Measurements from ENCODE around the gene FAF1. TPM values are rescaled to one million over a fixed set of nuclear protein-coding genes. Genes with fewer than 3 reads are reported as not detected.

FAF1 gene
- total and polyA plus RNA-seq, 9 of the 15 experiments (the other 6 are each of a cell fraction or from before 2014, with no cell fraction given) = 48.7 to 225 (median 118) TPM

- TF ChIP-seq ATF1 (CRISPR knock-in tag; IDR thresholded peaks at IDR 0.05) (no peak), ATF1 (tag; IDR thresholded peaks at IDR 0.05) (0 out of 2 replicates have a peak, but pooled peaks have one; percentile 8), HES1 (IDR thresholded peaks at IDR 0.05; ENCODE audit: low read depth) (0 out of 2 replicates have a peak, but pooled peaks have one; percentile 16), RBM15 (IDR thresholded peaks at IDR 0.05; ENCODE audit: insufficient read depth, low read length) (no peak), RAD51 (IDR thresholded peaks at IDR 0.05; ENCODE audit: borderline replicate concordance, low read depth) (no peak), STAG1 (CRISPR knock-in tag; IDR thresholded peaks at IDR 0.05; ENCODE audit: borderline replicate concordance) (no peak), MEF2D (tag; conservative IDR thresholded peaks at IDR 0.05; ENCODE audit: low read depth) (no peak), KLF10 (CRISPR knock-in tag; IDR thresholded peaks at IDR 0.05) (no peak), GATAD2B (IDR thresholded peaks at IDR 0.05; ENCODE audit: borderline replicate concordance) (peak; percentile 77; the same call in 1 of the 2 replicates), HIVEP1 (CRISPR knock-in tag; IDR thresholded peaks at IDR 0.05) (no peak), NFIX (CRISPR knock-in tag; IDR thresholded peaks at IDR 0.05; ENCODE audit: low read depth) (no peak), LARP7 (IDR thresholded peaks at IDR 0.05) (no peak), ILF3 (IDR thresholded peaks at IDR 0.05; ENCODE audit: borderline replicate concordance) (no peak), OTX1 (CRISPR knock-in tag; IDR thresholded peaks at IDR 0.05) (no peak), STAT5B (CRISPR knock-in tag; IDR thresholded peaks at IDR 0.05) (no peak), KAT8 (IDR thresholded peaks at IDR 0.05; ENCODE audit: low read depth) (no peak)
- TF ChIP-seq, protein P1, sequence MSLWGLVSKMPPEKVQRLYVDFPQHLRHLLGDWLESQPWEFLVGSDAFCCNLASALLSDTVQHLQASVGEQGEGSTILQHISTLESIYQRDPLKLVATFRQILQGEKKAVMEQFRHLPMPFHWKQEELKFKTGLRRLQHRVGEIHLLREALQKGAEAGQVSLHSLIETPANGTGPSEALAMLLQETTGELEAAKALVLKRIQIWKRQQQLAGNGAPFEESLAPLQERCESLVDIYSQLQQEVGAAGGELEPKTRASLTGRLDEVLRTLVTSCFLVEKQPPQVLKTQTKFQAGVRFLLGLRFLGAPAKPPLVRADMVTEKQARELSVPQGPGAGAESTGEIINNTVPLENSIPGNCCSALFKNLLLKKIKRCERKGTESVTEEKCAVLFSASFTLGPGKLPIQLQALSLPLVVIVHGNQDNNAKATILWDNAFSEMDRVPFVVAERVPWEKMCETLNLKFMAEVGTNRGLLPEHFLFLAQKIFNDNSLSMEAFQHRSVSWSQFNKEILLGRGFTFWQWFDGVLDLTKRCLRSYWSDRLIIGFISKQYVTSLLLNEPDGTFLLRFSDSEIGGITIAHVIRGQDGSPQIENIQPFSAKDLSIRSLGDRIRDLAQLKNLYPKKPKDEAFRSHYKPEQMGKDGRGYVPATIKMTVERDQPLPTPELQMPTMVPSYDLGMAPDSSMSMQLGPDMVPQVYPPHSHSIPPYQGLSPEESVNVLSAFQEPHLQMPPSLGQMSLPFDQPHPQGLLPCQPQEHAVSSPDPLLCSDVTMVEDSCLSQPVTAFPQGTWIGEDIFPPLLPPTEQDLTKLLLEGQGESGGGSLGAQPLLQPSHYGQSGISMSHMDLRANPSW (CRISPR knock-in tag; IDR thresholded peaks at IDR 0.05) = no peak
- TF ChIP-seq, protein P2, sequence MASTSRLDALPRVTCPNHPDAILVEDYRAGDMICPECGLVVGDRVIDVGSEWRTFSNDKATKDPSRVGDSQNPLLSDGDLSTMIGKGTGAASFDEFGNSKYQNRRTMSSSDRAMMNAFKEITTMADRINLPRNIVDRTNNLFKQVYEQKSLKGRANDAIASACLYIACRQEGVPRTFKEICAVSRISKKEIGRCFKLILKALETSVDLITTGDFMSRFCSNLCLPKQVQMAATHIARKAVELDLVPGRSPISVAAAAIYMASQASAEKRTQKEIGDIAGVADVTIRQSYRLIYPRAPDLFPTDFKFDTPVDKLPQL (IDR thresholded peaks at IDR 0.05; ENCODE audit: extremely low read depth, insufficient read length) = no peak
- TF ChIP-seq, protein P3, sequence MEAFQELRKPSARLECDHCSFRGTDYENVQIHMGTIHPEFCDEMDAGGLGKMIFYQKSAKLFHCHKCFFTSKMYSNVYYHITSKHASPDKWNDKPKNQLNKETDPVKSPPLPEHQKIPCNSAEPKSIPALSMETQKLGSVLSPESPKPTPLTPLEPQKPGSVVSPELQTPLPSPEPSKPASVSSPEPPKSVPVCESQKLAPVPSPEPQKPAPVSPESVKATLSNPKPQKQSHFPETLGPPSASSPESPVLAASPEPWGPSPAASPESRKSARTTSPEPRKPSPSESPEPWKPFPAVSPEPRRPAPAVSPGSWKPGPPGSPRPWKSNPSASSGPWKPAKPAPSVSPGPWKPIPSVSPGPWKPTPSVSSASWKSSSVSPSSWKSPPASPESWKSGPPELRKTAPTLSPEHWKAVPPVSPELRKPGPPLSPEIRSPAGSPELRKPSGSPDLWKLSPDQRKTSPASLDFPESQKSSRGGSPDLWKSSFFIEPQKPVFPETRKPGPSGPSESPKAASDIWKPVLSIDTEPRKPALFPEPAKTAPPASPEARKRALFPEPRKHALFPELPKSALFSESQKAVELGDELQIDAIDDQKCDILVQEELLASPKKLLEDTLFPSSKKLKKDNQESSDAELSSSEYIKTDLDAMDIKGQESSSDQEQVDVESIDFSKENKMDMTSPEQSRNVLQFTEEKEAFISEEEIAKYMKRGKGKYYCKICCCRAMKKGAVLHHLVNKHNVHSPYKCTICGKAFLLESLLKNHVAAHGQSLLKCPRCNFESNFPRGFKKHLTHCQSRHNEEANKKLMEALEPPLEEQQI (IDR thresholded peaks at IDR 0.05) = peak; percentile 79
These were observed 239.5 kb downstream of the FAF1 start (continued) for GRCh38 chr1:50720457-50721053.

All from K562 (cell line).